H9 (cell line): ENCODE data around the gene LRMDA. TPM values are rescaled to one million over a fixed set of nuclear protein-coding genes. Genes with fewer than 3 reads are reported as not detected.

ENCODE experiments used
- DNase-seq: peaks from one replicate; pipeline ENCODE4 v3.0.0-alpha.2; 2017
- H2AFZ ChIP-seq: one replicate; pipeline ENCODE4 v1.6.1; 2013; ENCODE audit warnings: mild to moderate bottlenecking, low read length, control low read depth, moderate library complexity
- H2AK5ac ChIP-seq: 2 replicates; pipeline ENCODE4 v1.6.1; 2013; ENCODE audit warnings: low read length, control low read depth, mixed read lengths; ENCODE audit not compliant: insufficient read length
- H2BK120ac ChIP-seq: one replicate; pipeline ENCODE4 v1.6.1; 2013; ENCODE audit warnings: low read depth, mild to moderate bottlenecking, low read length, control low read depth, inconsistent platforms; ENCODE audit not compliant: poor library complexity, severe bottlenecking
- H2BK12ac ChIP-seq: 2 replicates; pipeline ENCODE4 v1.6.1; 2013; ENCODE audit warnings: low read length, control low read depth, mixed read lengths, low read depth; ENCODE audit not compliant: insufficient read length
- H2BK15ac ChIP-seq: 2 replicates; pipeline ENCODE4 v1.6.1; 2013; ENCODE audit warnings: low read depth, low read length, control low read depth
- H2BK20ac ChIP-seq: one replicate; pipeline ENCODE4 v1.6.1; 2013; ENCODE audit warnings: low read depth, mild to moderate bottlenecking, low read length, control low read depth, inconsistent platforms; ENCODE audit not compliant: poor library complexity, severe bottlenecking
- H2BK5ac ChIP-seq: 2 replicates; pipeline ENCODE4 v1.6.1; 2013; ENCODE audit warnings: low read length, control low read depth, mixed read lengths; ENCODE audit not compliant: insufficient read length
- H3K14ac ChIP-seq: 2 replicates; pipeline ENCODE4 v1.6.1; 2013; ENCODE audit warnings: low read length, control low read depth; ENCODE audit not compliant: insufficient read depth
- H3K18ac ChIP-seq: 2 replicates; pipeline ENCODE4 v1.6.1; 2013; ENCODE audit warnings: low read depth, mild to moderate bottlenecking, mixed read lengths, low read length, control low read depth; ENCODE audit not compliant: insufficient read length
- H3K23ac ChIP-seq: 2 replicates; pipeline ENCODE4 v1.6.1; 2013; ENCODE audit warnings: low read length, control low read depth, mixed read lengths, low read depth; ENCODE audit not compliant: insufficient read length
- H3K23me2 ChIP-seq: 2 replicates; pipeline ENCODE4 v1.6.1; 2013; ENCODE audit warnings: low read depth, mild to moderate bottlenecking, mixed read lengths, low read length, control low read depth; ENCODE audit not compliant: insufficient read length, poor library complexity, severe bottlenecking
- H3K27ac ChIP-seq: 2 replicates; pipeline ENCODE4 v1.5.1; 2013; ENCODE audit warnings: low read length, control low read depth, mixed read lengths, low read depth; ENCODE audit not compliant: insufficient read length
- H3K27me3 ChIP-seq: 2 replicates; pipeline ENCODE4 v1.6.1; 2013; ENCODE audit warnings: low read length, control low read depth, inconsistent platforms; ENCODE audit not compliant: insufficient read depth
- H3K4ac ChIP-seq: 2 replicates; pipeline ENCODE4 v1.6.1; 2013; ENCODE audit warnings: low read depth, mild to moderate bottlenecking, control low read depth, inconsistent platforms, low read length, moderate library complexity
- H3K4me1 ChIP-seq: 2 replicates; pipeline ENCODE4 v1.6.1; 2013; ENCODE audit warnings: low read length, control low read depth, inconsistent platforms; ENCODE audit not compliant: insufficient read depth
- H3K4me2 ChIP-seq: 2 replicates; pipeline ENCODE4 v1.6.1; 2013; ENCODE audit warnings: low read length, control low read depth, mixed read lengths; ENCODE audit not compliant: insufficient read length, insufficient read depth
- H3K56ac ChIP-seq: 2 replicates; pipeline ENCODE4 v1.6.1; 2013; ENCODE audit warnings: low read depth, mild to moderate bottlenecking, mixed read lengths, low read length, control low read depth; ENCODE audit not compliant: insufficient read length
- H3K79me1 ChIP-seq: 2 replicates; pipeline ENCODE4 v1.6.1; 2013; ENCODE audit warnings: low read depth, mild to moderate bottlenecking, moderate library complexity, low read length, control low read depth, inconsistent platforms; ENCODE audit not compliant: insufficient read depth, poor library complexity, severe bottlenecking
- H3K79me2 ChIP-seq: 2 replicates; pipeline ENCODE4 v1.6.1; 2013; ENCODE audit warnings: low read length, control low read depth, inconsistent platforms; ENCODE audit not compliant: insufficient read depth
- H3K9ac ChIP-seq: 2 replicates; pipeline ENCODE4 v1.6.1; 2013; ENCODE audit warnings: low read length, control low read depth, mixed read lengths; ENCODE audit not compliant: insufficient read length; ENCODE audit errors: extremely low read depth
- H3K9me3 ChIP-seq: one replicate; pipeline ENCODE4 v1.6.1; 2013; ENCODE audit warnings: low read depth, low read length, inconsistent platforms; ENCODE audit not compliant: control insufficient read depth
- H3T11ph ChIP-seq: one replicate; pipeline ENCODE4 v1.6.1; 2013; ENCODE audit warnings: mild to moderate bottlenecking, low read length, control low read depth, inconsistent platforms
- H4K20me1 ChIP-seq: one replicate; pipeline ENCODE4 v1.6.1; 2013; ENCODE audit not compliant: control insufficient read depth, insufficient read length, insufficient read depth
- H4K5ac ChIP-seq: 2 replicates; pipeline ENCODE4 v1.6.1; 2013; ENCODE audit warnings: low read depth, mild to moderate bottlenecking, mixed read lengths, low read length, control low read depth; ENCODE audit not compliant: insufficient read length
- H4K8ac ChIP-seq: replicated peaks from 2 replicates; pipeline ENCODE4 v1.6.1; 2013; ENCODE audit warnings: low read length, control low read depth, mixed read lengths, low read depth; ENCODE audit not compliant: insufficient read length
- H4K91ac ChIP-seq: 2 replicates; pipeline ENCODE4 v1.6.1; 2013; ENCODE audit warnings: low read depth, mild to moderate bottlenecking, moderate library complexity, mixed read lengths, low read length, control low read depth; ENCODE audit not compliant: insufficient read length
- H3K27ac Mint-ChIP-seq, 3 experiments: 2 replicates in 2 of 3; 3 replicates in 1 of 3; pipeline ENCODE4 v1.8.0; 2020 to 2021; ENCODE audit warnings: mixed read lengths in 3 of 3, mild to moderate bottlenecking in 1 of 3, moderate library complexity in 1 of 3
- H3K27me3 Mint-ChIP-seq: 2 replicates; pipeline ENCODE4 v1.8.0; 2021; ENCODE audit warnings: low read depth, mild to moderate bottlenecking, moderate library complexity, mixed read lengths
- H3K36me3 Mint-ChIP-seq, 3 experiments: 2 replicates in 2 of 3; 3 replicates in 1 of 3; pipeline ENCODE4 v1.8.0; 2020 to 2021; ENCODE audit warnings: low read depth in 3 of 3, mixed read lengths in 3 of 3; ENCODE audit not compliant: insufficient read depth in 1 of 3
- H3K4me1 Mint-ChIP-seq, 2 experiments: 2 replicates each; pipeline ENCODE4 v1.8.0; 2020; ENCODE audit warnings: mixed read lengths in 2 of 2
- H3K4me3 Mint-ChIP-seq, 2 experiments: 2 replicates in 1 of 2; 3 replicates in 1 of 2; pipeline ENCODE4 v1.8.0; 2020 to 2021; ENCODE audit warnings: mild to moderate bottlenecking in 2 of 2, mixed read lengths in 2 of 2, moderate library complexity in 1 of 2
- H3K9me3 Mint-ChIP-seq, 2 experiments: 2 replicates in 1 of 2; 3 replicates in 1 of 2; pipeline ENCODE4 v1.8.0; 2020; ENCODE audit warnings: mild to moderate bottlenecking in 2 of 2, mixed read lengths in 2 of 2, moderate library complexity in 1 of 2
- WGBS: extraction: QIAGEN DNeasy Blood & Tissue Kit; methylation state at CpG from one replicate; pipeline ENCODE4 v1.1.7; 2013; ENCODE audit warnings: missing lambda C conversion rate, low lambda C conversion rate, mixed read lengths; ENCODE audit not compliant: insufficient read length; ENCODE audit errors: extremely low coverage; 5-methylcytosine and 5-hydroxymethylcytosine counted together
- total RNA-seq: library from RNA; stranded (reverse); gene quantifications from 2 replicates; pipeline ENCODE4 v1.2.1, GENCODE V29; 2021
- TF ChIP-seq, protein P1 (sequence below): fragments of 200-600 bp; sonication (generic); conservative IDR thresholded peaks from 3 replicates; pipeline ENCODE4 v1.8.0; 2021; ENCODE audit warnings: antibody characterized with exemption, mild to moderate bottlenecking

LRMDA gene
- total RNA-seq, 1 experiment from 2014 or later, result 1.8 TPM

GRCh38 chr10:75407224-75407712 lies 24.2 kb upstream of the LRMDA start:
- H3K4me2 ChIP-seq, result peak overlapping the region; percentile 42
- H2AFZ ChIP-seq, result no peak overlapping the region

More at GRCh38 chr10:75407224-75407712, 24.2 kb upstream of the LRMDA start:
- no peaks in the 10 kb centered on the region; a peak in 1 of 7 replicates for H3K36me3 Mint-ChIP-seq
- Histone ChIP-seq H2BK15ac (no peak overlapping the region), H3K27me3 (peaks cover 82% of the 10 kb centered on the region), H4K20me1 (peaks cover 3% of the 10 kb centered on the region), H2AK5ac (no peak overlapping the region), H3K9me3 (no peaks in the 10 kb centered on the region), H2BK12ac (no peak overlapping the region), H3K79me1 (no peaks in the 10 kb centered on the region), H3K4ac (no peak overlapping the region), H3K4me1 (no peaks in the 10 kb centered on the region), H4K5ac (no peak overlapping the region), H3K79me2 (no peaks in the 10 kb centered on the region), H2BK20ac (no peak overlapping the region), H4K91ac (no peak overlapping the region), H3K27ac (no peak overlapping the region), H3K23ac (no peak overlapping the region), H3K56ac (no peak overlapping the region), H3K18ac (no peak overlapping the region), H3K9ac (no peak overlapping the region), H3K23me2 (peaks cover 34% of the 10 kb centered on the region), H3T11ph (no peak overlapping the region), H2BK120ac (no peak overlapping the region), H2BK5ac (no peak overlapping the region), H4K8ac (no peak overlapping the region), H3K14ac (no peak overlapping the region)
- TF ChIP-seq, protein P1, sequence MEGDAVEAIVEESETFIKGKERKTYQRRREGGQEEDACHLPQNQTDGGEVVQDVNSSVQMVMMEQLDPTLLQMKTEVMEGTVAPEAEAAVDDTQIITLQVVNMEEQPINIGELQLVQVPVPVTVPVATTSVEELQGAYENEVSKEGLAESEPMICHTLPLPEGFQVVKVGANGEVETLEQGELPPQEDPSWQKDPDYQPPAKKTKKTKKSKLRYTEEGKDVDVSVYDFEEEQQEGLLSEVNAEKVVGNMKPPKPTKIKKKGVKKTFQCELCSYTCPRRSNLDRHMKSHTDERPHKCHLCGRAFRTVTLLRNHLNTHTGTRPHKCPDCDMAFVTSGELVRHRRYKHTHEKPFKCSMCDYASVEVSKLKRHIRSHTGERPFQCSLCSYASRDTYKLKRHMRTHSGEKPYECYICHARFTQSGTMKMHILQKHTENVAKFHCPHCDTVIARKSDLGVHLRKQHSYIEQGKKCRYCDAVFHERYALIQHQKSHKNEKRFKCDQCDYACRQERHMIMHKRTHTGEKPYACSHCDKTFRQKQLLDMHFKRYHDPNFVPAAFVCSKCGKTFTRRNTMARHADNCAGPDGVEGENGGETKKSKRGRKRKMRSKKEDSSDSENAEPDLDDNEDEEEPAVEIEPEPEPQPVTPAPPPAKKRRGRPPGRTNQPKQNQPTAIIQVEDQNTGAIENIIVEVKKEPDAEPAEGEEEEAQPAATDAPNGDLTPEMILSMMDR, result no peak
- peak overlapping the region; percentile 32 to 76 for H3K4me3 Mint-ChIP-seq
- WGBS, result no CpG with 5 or more reads among the region's 37 CpGs
- no peak overlapping the region for H3K27ac Mint-ChIP-seq
- peak; percentile 56 for DNase-seq
- peaks cover 0 to 2% of the 10 kb centered on the region in 2 experiments; a peak in 3 of 5 replicates for H3K9me3 Mint-ChIP-seq
- peaks cover 38 to 47% of the 10 kb centered on the region in 2 experiments for H3K4me1 Mint-ChIP-seq
- H3K27me3 Mint-ChIP-seq, result peaks cover 98% of the 10 kb centered on the region
